ENCODE results near the gene RASL11A.
"Not testable (repeated sequence)": the region's sequence is repeated elsewhere in the genome, so short reads cannot be mapped to it uniquely, and the experiment has no call there.

GRCh38 chr13:27291967-27292366 is 21.3 kb downstream of the RASL11A start:
- not testable (repeated sequence) for TF ChIP-seq CTCF (conservative IDR thresholded peaks at IDR 0.05 in 1 of 2, IDR thresholded peaks at IDR 0.05 in 1 of 2; ENCODE audit: extremely low read depth in 1 of 2, insufficient read depth in 1 of 2, low read depth in 1 of 2, low read length in 2 of 2); EZH2 (IDR thresholded peaks at IDR 0.05; ENCODE audit: borderline replicate concordance, low read length)
